Measurements from ENCODE around the gene GATAD2B. TPM values are rescaled to one million over a fixed set of nuclear protein-coding genes. Genes with fewer than 3 reads are reported as not detected.

Gene GATAD2B
- polyA plus RNA-seq, 6 donors from 2014 or later, result 4.0 to 7.0 (median 5.1) TPM

DNA sequence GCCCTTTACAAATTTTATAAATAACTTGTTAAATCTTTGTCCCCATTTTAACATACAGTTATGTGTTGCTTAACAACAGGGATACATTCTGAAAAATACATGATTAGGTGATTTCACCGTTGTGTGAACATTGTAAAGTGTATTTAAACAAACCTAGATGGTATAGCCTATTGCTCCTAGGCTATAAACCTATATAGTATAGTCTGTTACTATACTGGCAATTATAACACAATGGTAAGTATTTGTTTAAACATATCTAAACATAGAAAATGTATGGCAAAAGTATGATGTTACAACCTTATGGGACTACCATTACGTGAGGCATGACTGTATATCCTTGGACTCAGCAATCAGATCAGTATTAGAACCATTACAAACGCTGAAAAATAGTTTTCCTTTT lies 36.6 kb downstream of the GATAD2B start:
- Mint-ChIP-seq H3K27me3 (no peaks in the 10 kb centered on the region), H3K36me3 (peaks cover 0 to 5% of the 10 kb centered on the region in 2 donors), H3K27ac (no peak overlapping the region), H3K4me3 (no peak overlapping the region), H3K4me1 (peaks cover 29 to 45% (median 36%) of the 10 kb centered on the region in 3 donors), H3K9me3 (no peaks in the 10 kb centered on the region)
- DNase-seq, result no peak
- ATAC-seq (ENCODE audit: low read depth in 2 of 2), result no peak

DNA sequence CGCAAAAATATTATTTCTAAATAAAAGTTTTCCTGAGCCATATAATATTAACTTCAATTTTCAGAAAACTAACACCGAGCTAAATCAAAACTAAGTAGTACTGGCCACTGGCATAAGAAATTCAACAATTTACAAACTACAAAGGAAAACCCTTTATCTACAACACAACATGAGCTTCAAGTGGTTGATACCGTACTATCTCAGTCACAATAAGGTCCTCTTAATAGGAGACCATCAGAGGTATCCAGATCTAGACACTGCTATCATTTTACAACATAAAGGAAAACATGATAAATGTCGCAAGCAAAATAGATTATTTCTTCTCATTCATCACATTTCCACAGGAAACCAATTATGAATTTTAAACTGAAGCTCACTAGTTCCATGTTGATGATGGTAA lies 39.5 kb downstream of the GATAD2B start:
- ATAC-seq (ENCODE audit: low read depth in 2 of 2), result no peak
- H3K36me3 Mint-ChIP-seq, result no peaks in the 10 kb centered on the region
- H3K4me1 Mint-ChIP-seq, result peaks cover 20 to 35% (median 22%) of the 10 kb centered on the region in 3 donors
- H3K27me3 Mint-ChIP-seq, result no peaks in the 10 kb centered on the region
- no peak for DNase-seq
- peak overlapping the region in 2 of 6 donors; percentile 18 to 29 for H3K27ac Mint-ChIP-seq
- no peaks in the 10 kb centered on the region for H3K9me3 Mint-ChIP-seq
- H3K4me3 Mint-ChIP-seq, result no peak overlapping the region

DNA sequence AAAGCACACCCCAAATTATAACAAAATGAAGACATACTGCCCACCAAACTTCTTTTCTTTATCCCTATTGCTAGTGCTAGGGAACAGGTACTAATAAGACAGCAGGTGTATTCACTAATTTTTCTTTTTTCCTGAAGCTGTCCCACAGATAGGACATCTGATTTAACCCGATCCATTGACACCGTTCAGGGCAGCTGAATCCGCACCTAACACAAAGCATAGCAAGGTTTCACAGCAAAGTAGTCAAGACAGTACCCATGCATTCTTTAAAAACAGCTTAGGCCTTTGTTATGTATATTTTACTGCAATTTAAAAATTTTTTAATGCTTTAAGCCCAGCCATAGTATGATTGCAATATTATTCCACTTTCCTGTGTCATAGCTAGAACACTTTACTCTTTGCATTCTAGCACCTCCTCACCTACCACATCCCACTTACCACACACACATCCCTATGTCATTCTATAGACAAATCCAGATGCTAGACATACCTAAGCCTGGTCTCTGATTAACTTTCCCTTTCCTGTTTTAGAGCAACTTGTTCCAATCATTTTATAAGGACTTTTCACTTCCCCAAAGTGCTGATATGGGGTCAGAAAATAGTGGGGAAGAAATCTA lies 40.4 kb downstream of the GATAD2B start:
- no peak overlapping the region for H3K4me3 Mint-ChIP-seq
- peaks cover 20 to 34% (median 23%) of the 10 kb centered on the region in 3 donors for H3K4me1 Mint-ChIP-seq
- H3K36me3 Mint-ChIP-seq, result no peaks in the 10 kb centered on the region
- no peak overlapping the region for H3K27ac Mint-ChIP-seq
- DNase-seq (no peak), ATAC-seq (ENCODE audit: low read depth in 2 of 2) (no peak)
- no peaks in the 10 kb centered on the region for H3K9me3 Mint-ChIP-seq
- H3K27me3 Mint-ChIP-seq, result no peaks in the 10 kb centered on the region

DNA sequence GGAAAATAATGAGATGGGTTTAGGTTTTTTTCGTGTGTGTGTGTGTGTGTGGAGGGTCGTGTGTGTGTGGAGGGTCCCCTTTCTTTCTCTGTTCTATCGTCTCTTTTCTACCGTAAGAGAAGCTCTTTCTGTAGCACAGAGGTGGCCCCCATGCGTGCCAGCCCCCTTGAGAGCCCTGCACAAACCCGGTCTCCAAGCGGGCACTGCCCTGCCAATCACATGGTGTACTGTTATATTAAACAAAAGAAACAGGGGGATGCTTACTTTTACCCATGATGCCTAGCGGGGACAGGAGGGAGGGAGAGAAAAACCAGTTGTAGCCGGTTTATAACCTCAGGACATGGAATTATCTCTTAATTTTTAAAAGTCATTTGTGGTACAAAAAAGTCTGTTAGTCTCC lies 41.0 kb downstream of the GATAD2B start:
- no peak overlapping the region for H3K27ac Mint-ChIP-seq
- H3K4me1 Mint-ChIP-seq, result peaks cover 20 to 37% (median 24%) of the 10 kb centered on the region in 3 donors
- H3K27me3 Mint-ChIP-seq, result no peaks in the 10 kb centered on the region
- H3K36me3 Mint-ChIP-seq, result no peaks in the 10 kb centered on the region
- DNase-seq, result no peak
- no peak for ATAC-seq (ENCODE audit: low read depth in 2 of 2)
- no peaks in the 10 kb centered on the region for H3K9me3 Mint-ChIP-seq
- no peak overlapping the region for H3K4me3 Mint-ChIP-seq

DNA sequence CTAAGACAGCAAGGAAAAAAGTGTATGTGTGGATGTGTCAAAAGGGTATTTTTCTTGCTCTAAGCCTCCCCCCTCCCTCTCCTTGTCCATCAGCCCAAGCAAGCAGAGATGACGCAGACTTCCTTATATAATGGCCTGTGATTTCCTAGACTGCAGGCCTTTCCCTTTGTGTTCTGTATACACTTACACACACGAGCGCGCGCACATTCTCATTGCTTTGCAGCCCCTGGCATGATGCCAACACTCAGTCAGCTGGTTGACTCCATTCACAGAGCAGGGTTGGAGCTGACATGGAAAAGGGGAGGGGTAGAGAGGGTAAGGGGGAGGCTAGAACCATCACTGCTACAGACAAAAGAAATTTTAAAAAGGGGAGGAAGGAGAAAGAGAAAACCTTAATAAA lies 41.8 kb downstream of the GATAD2B start:
- H3K27me3 Mint-ChIP-seq, result no peaks in the 10 kb centered on the region
- ATAC-seq (ENCODE audit: low read depth in 2 of 2) (peak; percentile 93), DNase-seq (peak; percentile 14)
- peaks cover 19 to 41% (median 29%) of the 10 kb centered on the region in 3 donors for H3K4me1 Mint-ChIP-seq
- H3K9me3 Mint-ChIP-seq, result no peaks in the 10 kb centered on the region
- H3K4me3 Mint-ChIP-seq, result no peak overlapping the region
- no peaks in the 10 kb centered on the region for H3K36me3 Mint-ChIP-seq
- H3K27ac Mint-ChIP-seq, result no peak overlapping the region

DNA sequence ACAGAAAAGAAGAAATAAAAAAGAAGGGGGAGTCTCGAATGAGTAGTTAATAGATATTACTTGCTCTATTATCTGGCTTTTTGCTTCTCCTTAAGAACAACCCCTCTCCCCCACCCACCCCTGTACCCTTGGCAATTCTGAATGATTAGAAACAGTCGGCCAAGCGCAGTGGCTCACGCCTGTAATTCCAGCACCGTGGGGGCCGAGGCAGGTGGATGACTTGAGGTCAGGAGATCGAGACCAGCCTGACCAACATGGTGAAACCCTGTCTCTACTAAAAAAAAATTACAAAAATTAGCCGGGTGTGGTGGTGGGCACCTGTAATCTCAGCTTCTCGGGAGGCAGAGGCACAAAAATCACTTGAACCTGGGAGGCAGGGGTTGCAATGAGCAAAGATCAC lies 42.7 kb downstream of the GATAD2B start:
- Mint-ChIP-seq H3K27me3 (no peaks in the 10 kb centered on the region), H3K36me3 (no peaks in the 10 kb centered on the region), H3K4me1 (peaks cover 18 to 42% (median 24%) of the 10 kb centered on the region in 3 donors), H3K9me3 (no peaks in the 10 kb centered on the region), H3K4me3 (peak overlapping the region in 1 of 8 donors; percentile 33), H3K27ac (peak overlapping the region in 2 of 6 donors; percentile 10 to 62)
- ATAC-seq (ENCODE audit: low read depth in 2 of 2) (no peak), DNase-seq (no peak)

DNA sequence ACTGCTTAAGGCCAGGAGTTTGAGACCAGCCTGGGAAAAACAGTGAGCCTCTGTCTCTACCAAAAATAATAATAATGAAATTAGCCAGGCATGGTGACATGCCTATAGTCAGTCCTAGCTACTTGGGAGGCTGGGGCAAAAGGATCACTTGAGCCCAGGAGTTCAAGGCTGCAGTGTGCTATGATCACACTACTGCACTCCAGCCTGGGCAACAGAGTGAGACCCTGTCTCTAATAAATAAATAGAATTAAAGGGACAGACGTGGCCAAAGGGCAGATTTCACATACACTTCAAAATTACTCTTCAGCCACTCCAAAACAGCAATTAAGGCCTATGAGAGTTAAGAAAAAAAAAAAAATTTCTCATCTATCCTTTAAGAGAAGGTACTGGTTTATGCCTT lies 45.7 kb downstream of the GATAD2B start:
- no peak for ATAC-seq (ENCODE audit: low read depth in 2 of 2)
- H3K36me3 Mint-ChIP-seq, result no peaks in the 10 kb centered on the region
- no peak for DNase-seq
- H3K9me3 Mint-ChIP-seq, result no peaks in the 10 kb centered on the region
- no peaks in the 10 kb centered on the region for H3K27me3 Mint-ChIP-seq
- peak overlapping the region in 3 of 6 donors; percentile 36 to 76 (median 71) for H3K27ac Mint-ChIP-seq
- H3K4me1 Mint-ChIP-seq, result peaks cover 22 to 50% (median 31%) of the 10 kb centered on the region in 3 donors
- no peak overlapping the region for H3K4me3 Mint-ChIP-seq

DNA sequence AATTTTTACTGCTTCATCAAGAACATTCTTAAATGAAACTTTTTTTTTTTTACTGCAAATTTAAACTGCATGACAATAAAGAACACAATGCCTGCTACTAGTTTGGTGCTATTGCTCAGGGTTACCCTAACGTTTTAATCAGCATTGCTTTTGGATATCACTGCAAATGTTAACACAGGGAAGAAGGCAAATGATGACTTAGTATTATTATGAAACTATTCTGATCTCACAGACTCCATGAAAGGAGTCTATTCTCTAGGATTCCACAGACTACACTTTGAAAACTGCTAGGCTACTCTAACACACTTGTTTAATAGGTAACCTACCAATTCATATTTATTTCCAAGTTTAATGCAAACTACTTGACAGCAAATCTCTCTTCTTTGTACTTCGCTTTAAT lies 49.8 kb downstream of the GATAD2B start:
- Mint-ChIP-seq H3K27me3 (no peaks in the 10 kb centered on the region), H3K4me1 (peaks cover 15 to 50% (median 30%) of the 10 kb centered on the region in 3 donors), H3K4me3 (no peak overlapping the region), H3K36me3 (peaks cover 0 to 3% of the 10 kb centered on the region in 2 donors), H3K9me3 (no peaks in the 10 kb centered on the region), H3K27ac (peak overlapping the region in 3 of 6 donors; percentile 65 to 92 (median 82))
- ATAC-seq (ENCODE audit: low read depth in 2 of 2), result no peak
- DNase-seq, result no peak

DNA sequence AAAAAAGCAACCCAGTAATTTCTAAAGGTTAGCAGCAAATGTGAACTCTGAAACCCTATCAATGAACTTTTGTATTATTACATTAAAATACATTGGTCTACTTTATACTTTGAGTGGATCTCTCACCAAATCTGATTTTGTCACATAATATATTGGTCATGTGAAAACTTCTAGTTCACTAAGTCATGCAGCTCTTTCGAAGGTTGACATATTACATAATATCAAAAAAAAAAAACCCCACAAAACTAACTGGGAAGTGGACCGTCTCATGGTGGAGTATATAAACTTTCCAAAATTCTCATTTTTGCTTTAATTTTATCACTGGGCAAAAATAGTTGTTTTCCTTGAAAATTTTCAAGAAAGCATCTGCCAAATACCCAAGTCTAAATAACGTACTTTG lies 50.4 kb downstream of the GATAD2B start:
- peaks cover 13 to 50% (median 30%) of the 10 kb centered on the region in 3 donors for H3K4me1 Mint-ChIP-seq
- DNase-seq (no peak), ATAC-seq (ENCODE audit: low read depth in 2 of 2) (no peak)
- H3K27ac Mint-ChIP-seq, result peak overlapping the region in 1 of 6 donors; percentile 30
- H3K27me3 Mint-ChIP-seq, result no peaks in the 10 kb centered on the region
- H3K36me3 Mint-ChIP-seq, result peaks cover 0 to 3% of the 10 kb centered on the region in 2 donors
- no peaks in the 10 kb centered on the region for H3K9me3 Mint-ChIP-seq
- no peak overlapping the region for H3K4me3 Mint-ChIP-seq

DNA sequence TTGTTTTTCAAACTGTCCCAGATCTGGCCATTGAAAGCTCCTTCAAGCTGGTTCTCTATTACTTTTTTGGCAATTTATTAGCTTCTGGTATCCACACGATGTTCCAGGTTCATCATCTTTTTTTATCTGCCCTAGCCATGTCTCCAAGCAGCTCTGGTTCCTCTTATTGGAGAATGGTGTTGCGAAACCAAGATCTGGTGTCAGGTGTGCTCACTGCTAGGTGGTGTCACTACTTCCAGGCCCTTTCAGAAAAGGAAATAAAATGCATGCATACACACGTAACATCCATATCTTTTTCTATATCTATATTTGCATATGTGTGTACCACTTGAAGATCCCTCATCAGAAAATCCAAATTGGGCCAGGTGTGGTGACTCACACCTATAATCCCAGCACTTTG lies 53.3 kb downstream of the GATAD2B start:
- Mint-ChIP-seq H3K4me1 (peaks cover 19 to 52% (median 28%) of the 10 kb centered on the region in 3 donors), H3K27me3 (no peaks in the 10 kb centered on the region), H3K4me3 (peak overlapping the region in 1 of 8 donors; percentile 49), H3K36me3 (peaks cover 0 to 4% of the 10 kb centered on the region in 2 donors), H3K9me3 (no peaks in the 10 kb centered on the region), H3K27ac (peak overlapping the region in 3 of 6 donors; percentile 15 to 80 (median 56))
- ATAC-seq (ENCODE audit: low read depth in 2 of 2) (no peak), DNase-seq (no peak)

DNA sequence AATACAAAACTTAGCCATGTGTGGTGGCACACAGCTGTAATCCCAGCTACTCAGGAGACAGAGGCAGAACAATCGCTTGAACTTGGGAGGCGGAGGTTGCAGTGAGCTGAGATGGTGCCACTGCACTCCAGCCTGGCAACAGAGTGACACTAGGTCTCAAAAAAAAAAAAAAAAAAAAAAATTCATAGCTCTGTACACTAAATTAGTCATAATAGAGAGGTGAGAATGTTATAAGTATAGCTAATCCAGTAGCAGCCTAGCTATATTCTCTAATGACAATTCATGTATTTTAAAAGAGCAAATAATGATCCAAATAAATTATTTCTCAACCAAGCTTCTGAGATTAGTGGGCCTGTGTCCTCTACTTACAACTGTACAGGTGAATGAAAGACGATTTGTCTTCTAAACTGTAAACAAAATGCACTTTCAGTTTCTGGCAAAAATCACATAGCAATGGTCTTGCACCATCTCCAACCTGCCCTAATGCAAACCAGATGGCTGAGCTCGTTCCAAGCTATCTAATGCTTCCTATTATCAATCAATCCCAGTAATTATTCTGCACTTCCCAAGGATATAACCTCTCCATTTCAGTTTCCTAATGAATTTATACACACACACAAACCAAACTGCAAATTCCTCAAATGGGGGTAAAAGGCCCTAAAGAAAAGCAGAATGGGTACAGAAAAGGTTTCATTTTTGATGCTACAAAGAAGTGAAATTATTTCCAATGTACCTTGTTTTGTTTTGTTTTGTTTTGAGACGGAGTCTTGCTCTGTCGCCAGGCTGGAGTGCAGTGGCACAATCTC lies 56.5 kb downstream of the GATAD2B start:
- no peaks in the 10 kb centered on the region for H3K9me3 Mint-ChIP-seq
- no peaks in the 10 kb centered on the region for H3K27me3 Mint-ChIP-seq
- H3K4me3 Mint-ChIP-seq, result no peak overlapping the region
- H3K27ac Mint-ChIP-seq, result peak overlapping the region in 4 of 6 donors; percentile 20 to 73 (median 61)
- DNase-seq, result no peak
- peaks cover 18 to 48% (median 26%) of the 10 kb centered on the region in 3 donors for H3K4me1 Mint-ChIP-seq
- ATAC-seq (ENCODE audit: low read depth in 2 of 2), result no peak
- H3K36me3 Mint-ChIP-seq, result peaks cover 0 to 10% of the 10 kb centered on the region in 2 donors

DNA sequence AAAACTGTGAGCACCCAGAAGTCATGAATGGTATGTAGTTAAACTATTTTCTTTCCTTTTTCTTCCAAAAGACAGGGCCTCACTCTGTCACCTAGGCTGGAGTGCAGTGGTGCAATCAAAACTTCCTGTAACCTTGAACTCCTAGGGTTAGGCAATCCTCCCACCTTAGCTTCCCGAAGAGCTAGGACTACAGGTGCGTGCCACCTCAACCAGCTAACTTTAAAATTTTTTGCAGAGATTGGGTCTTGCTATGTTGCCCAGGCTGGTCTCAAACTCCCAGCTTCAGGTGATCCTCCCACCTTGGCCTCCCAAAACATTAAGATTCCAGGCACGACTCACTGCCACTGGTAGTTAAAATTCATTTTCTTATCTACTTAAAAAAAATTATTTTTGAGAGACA lies 62.5 kb downstream of the GATAD2B start:
- Mint-ChIP-seq H3K4me1 (peaks cover 21 to 37% (median 26%) of the 10 kb centered on the region in 3 donors), H3K27ac (no peak overlapping the region), H3K9me3 (no peaks in the 10 kb centered on the region), H3K36me3 (peaks cover 0 to 7% of the 10 kb centered on the region in 2 donors), H3K27me3 (no peaks in the 10 kb centered on the region), H3K4me3 (peak overlapping the region in 1 of 8 donors; percentile 2)
- DNase-seq (no peak), ATAC-seq (ENCODE audit: low read depth in 2 of 2) (no peak)

DNA sequence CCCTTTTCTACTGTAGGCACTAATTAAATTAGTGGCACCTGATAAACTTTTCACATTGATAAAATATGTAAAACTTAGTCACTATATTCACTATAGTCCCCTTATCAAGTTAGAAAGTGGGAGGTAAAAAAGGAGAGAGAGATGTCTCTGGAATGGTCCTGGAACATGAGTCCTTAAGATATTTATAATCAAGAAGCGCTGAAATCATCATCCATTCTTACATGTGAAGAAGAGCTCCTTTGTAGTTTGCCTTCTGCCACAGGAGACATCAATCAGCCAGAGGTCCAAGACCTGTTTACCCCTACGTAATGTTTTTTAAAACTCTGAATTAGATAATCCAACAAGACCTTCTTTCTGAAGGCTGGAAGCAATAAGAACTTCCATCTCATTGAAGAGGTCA lies 65.3 kb downstream of the GATAD2B start:
- H3K4me1 Mint-ChIP-seq, result peaks cover 32 to 54% (median 44%) of the 10 kb centered on the region in 3 donors
- no peaks in the 10 kb centered on the region for H3K27me3 Mint-ChIP-seq
- ATAC-seq (ENCODE audit: low read depth in 2 of 2) (no peak), DNase-seq (no peak)
- no peaks in the 10 kb centered on the region for H3K9me3 Mint-ChIP-seq
- no peak overlapping the region for H3K27ac Mint-ChIP-seq
- H3K4me3 Mint-ChIP-seq, result no peak overlapping the region
- H3K36me3 Mint-ChIP-seq, result no peaks in the 10 kb centered on the region

DNA sequence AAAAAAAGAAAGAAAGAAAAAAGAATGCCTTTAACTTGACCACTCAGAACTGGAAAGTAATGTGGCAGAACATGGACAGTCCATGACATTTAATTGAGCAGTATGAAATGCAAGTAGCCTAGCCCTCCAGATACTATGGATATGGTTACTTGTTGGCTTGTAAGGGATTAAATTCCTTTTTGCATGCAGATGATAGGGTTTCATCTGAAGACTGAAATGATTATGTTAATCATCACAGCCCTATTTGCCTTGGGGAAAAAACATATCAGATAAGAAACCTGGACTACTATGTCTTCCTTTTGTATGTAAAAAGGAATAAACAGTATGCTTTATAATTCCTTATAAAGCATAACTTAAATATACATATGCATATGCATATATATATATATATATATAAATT lies 66.0 kb downstream of the GATAD2B start:
- no peaks in the 10 kb centered on the region for H3K9me3 Mint-ChIP-seq
- no peaks in the 10 kb centered on the region for H3K27me3 Mint-ChIP-seq
- no peak for ATAC-seq (ENCODE audit: low read depth in 2 of 2)
- H3K4me3 Mint-ChIP-seq, result no peak overlapping the region
- DNase-seq, result no peak
- H3K4me1 Mint-ChIP-seq, result peaks cover 39 to 59% (median 51%) of the 10 kb centered on the region in 3 donors
- no peak overlapping the region for H3K27ac Mint-ChIP-seq
- H3K36me3 Mint-ChIP-seq, result no peaks in the 10 kb centered on the region

All from naive B cell (primary cell).